Bronchial epithelial cell (primary cell): ENCODE data around the gene PM20D2. TPM values are rescaled to one million over a fixed set of nuclear protein-coding genes. Genes with fewer than 3 reads are reported as not detected.

Experiments
- DNase-seq: peaks from one replicate; pipeline ENCODE4 v3.0.0-alpha.2; 2010; ENCODE audit warnings: low read depth
- FAIRE-seq: peaks from 2 replicates; lab custom pipeline; 2011; peaks lifted over from hg19 to GRCh38; lab: Jason Lieb, UNC
- H3K27me3 ChIP-seq: 2 replicates; pipeline ENCODE4 v1.5.1; 2011; ENCODE audit warnings: low read length; ENCODE audit not compliant: control insufficient read depth, insufficient read depth
- H3K36me3 ChIP-seq: 2 replicates; pipeline ENCODE4 v1.5.1; 2011; ENCODE audit warnings: low read length; ENCODE audit not compliant: control insufficient read depth, insufficient read depth
- H3K4me3 ChIP-seq: 2 replicates; pipeline ENCODE4 v1.5.1; 2011; ENCODE audit warnings: mild to moderate bottlenecking, low read depth, low read length, control low read depth
- CTCF ChIP-seq: IDR thresholded peaks from 2 replicates; pipeline ENCODE4 v1.5.1; 2011; ENCODE audit warnings: mild to moderate bottlenecking, moderate library complexity, low read length, control low read depth, inconsistent platforms; ENCODE audit not compliant: insufficient read depth, severe bottlenecking
- total RNA-seq: library from RNA; depleted of rRNA; stranded (reverse); fragments of >200 nt; gene quantifications from 2 replicates; pipeline ENCODE4 v1.2.1, GENCODE V29; 2014

PM20D2 gene
- total RNA-seq, 1 donor from 2014 or later: 7.1 TPM

- no peak for FAIRE-seq
- DNase-seq: no peak
These were observed 38.5 kb downstream of the PM20D2 start for GRCh38 chr6:89184344-89184743.

DNA sequence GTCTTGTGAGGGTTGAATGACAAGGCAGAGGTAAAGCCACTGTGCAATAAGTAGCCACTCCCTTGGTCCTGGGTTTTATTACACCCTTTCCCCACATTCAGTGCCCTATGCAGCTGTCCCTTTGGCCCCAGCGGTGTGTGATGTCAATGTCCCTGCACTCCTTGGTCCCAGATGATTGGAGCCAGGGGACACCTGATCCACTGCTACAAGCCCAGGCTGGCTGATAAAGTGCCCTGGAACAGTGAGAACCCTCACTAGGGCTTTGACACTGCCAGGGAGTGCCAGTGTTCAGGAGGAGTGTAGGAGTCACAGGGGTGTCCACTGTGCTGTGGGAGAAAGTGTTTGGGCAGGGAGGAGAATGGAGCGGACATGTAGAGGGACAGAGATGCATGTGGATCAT lies 40.9 kb downstream of the PM20D2 start:
- no peaks in the 10 kb centered on the region for H3K36me3 ChIP-seq
- TF ChIP-seq CTCF: no peak
- DNase-seq (no peak), FAIRE-seq (no peak)
- no peaks in the 10 kb centered on the region for H3K27me3 ChIP-seq
- no peak overlapping the region for H3K4me3 ChIP-seq

More at GRCh38 chr6:89184344-89184743, 38.5 kb downstream of the PM20D2 start:
- Histone ChIP-seq H3K36me3 (no peaks in the 10 kb centered on the region), H3K27me3 (no peaks in the 10 kb centered on the region), H3K4me3 (no peak overlapping the region)
- TF ChIP-seq CTCF: no peak

GRCh38 chr6:89187504-89187903 lies 41.6 kb downstream of the PM20D2 start:
- TF ChIP-seq CTCF: no peak
- no peak for FAIRE-seq
- Histone ChIP-seq H3K4me3 (no peak overlapping the region), H3K27me3 (no peaks in the 10 kb centered on the region), H3K36me3 (no peaks in the 10 kb centered on the region)
- DNase-seq: no peak

DNA sequence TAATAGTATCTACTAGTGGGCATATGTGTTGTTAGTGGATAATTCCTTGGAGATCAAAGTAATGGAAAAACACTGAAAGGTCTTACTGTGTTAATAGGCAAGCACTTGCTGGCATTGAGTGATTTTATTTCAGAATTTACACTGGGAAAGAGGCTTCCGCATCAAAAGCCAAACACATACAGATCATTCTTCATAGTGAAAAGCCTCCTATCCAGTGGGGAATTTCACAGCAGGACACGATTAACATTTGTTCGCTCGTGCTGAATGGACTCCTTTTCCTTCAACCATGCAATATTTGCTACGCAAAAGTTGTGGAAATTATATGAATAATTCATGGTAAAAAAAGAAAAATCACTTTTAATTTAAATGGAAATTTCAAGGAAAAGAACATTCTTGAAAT lies 44.9 kb downstream of the PM20D2 start:
- H3K4me3 ChIP-seq: no peak overlapping the region
- FAIRE-seq: no peak
- H3K27me3 ChIP-seq: no peaks in the 10 kb centered on the region
- no peak for TF ChIP-seq CTCF
- H3K36me3 ChIP-seq: no peaks in the 10 kb centered on the region
- no peak for DNase-seq

DNA sequence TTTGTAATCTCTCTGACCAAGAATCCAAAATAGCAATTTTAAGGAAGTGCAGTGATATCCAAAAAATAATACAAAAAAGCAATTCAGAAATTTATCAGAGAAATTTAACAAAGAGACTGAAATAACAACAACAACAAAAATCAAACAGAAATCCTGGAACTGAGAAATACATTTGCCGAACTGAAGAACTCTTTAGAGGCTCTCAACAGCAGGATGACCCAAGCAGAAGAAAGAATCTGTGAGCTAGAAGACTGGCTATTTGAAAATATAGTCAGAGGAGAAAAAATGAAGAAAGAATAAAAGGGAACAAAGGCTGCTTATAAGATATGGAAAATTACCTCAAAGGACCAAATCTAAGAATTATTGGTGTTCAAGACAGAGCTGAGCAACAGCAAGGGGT lies 48.7 kb downstream of the PM20D2 start:
- no peak for TF ChIP-seq CTCF
- Histone ChIP-seq H3K4me3 (no peak overlapping the region), H3K36me3 (no peaks in the 10 kb centered on the region), H3K27me3 (no peaks in the 10 kb centered on the region)
- DNase-seq (no peak), FAIRE-seq (no peak)

GRCh38 chr6:89197141-89197540 lies 51.3 kb downstream of the PM20D2 start:
- no peak for TF ChIP-seq CTCF
- Histone ChIP-seq H3K4me3 (no peak overlapping the region), H3K36me3 (no peaks in the 10 kb centered on the region), H3K27me3 (peaks cover 2% of the 10 kb centered on the region)
- DNase-seq (no peak), FAIRE-seq (no peak)
